ENCODE measurements around the gene RHOA. TPM values are rescaled to one million over a fixed set of nuclear protein-coding genes. Genes with fewer than 3 reads are reported as not detected.

RHOA gene
- total and polyA plus RNA-seq, 2 of the 13 experiments (the other 11 are each of a cell fraction or from before 2014, with no cell fraction given) = 131 to 177 TPM

GRCh38 chr3:49424816-49425215 lies 13.0 kb upstream of the RHOA start (continued):
- TF ChIP-seq ATF2 (CRISPR knock-in tag; IDR thresholded peaks at IDR 0.05) (no peak), ZNF879 (CRISPR knock-in tag; IDR thresholded peaks at IDR 0.05) (no peak), ZNF567 (CRISPR knock-in tag; IDR thresholded peaks at IDR 0.05; ENCODE audit: borderline replicate concordance) (no peak), SKI (IDR thresholded peaks at IDR 0.05; ENCODE audit: partially characterized antibody) (no peak), AHR (CRISPR knock-in tag; IDR thresholded peaks at IDR 0.05) (no peak), TCF12 (IDR thresholded peaks at IDR 0.05) (no peak), TCF12 (CRISPR knock-in tag; IDR thresholded peaks at IDR 0.05) (no peak), JUNB (CRISPR knock-in tag; IDR thresholded peaks at IDR 0.05; ENCODE audit: borderline replicate concordance) (no peak), ADNP (CRISPR knock-in tag; IDR thresholded peaks at IDR 0.05) (no peak), SP5 (CRISPR knock-in tag; IDR thresholded peaks at IDR 0.05; ENCODE audit: borderline replicate concordance, low read depth) (no peak), FUBP1 (CRISPR knock-in tag; IDR thresholded peaks at IDR 0.05; ENCODE audit: borderline replicate concordance) (no peak), DZIP1 (CRISPR knock-in tag; IDR thresholded peaks at IDR 0.05) (no peak), AKAP8 (CRISPR knock-in tag; IDR thresholded peaks at IDR 0.05) (no peak), MXD4 (CRISPR knock-in tag; IDR thresholded peaks at IDR 0.05) (no peak), HNRNPUL1 (IDR thresholded peaks at IDR 0.05; ENCODE audit: low read depth, low read length) (no peak)
